ENCODE measurements around the gene AOPEP.

DNA sequence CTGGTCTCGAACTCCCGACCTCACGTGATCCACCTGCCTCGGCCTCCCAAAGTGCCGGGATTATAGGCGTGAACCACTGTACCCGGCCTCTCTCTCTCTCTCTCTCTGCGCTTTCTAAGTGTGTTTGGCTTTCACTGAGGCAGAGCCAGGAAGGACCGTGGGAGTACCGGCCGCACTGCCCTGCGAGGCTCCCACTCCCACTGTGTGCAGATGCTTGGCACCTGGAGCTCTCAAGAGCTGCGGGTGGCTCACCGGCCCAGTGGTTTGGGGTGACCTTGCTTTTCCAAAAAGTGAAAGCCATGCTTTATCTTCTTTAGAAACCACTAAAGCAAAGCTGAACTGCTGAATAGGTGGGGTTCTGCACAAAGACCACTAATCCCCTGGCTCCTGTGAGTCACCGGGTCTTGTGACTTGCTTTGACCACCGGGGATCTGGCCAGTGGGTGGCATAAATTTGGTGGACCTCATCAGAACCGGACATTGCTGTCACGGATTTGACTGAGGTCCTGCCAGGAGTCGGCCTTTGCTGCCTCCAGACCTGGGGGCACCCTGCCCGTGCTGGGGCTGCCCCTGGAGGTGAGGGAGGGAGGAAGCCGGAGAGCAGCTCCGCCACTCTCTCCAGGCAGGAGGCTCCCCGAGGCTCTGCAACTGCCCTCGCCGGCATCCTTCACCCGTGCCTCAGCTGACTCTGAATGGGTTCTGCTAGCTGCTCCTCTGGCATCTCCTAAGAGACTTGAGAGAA is 362.1 kb downstream of the AOPEP start:
- TF ChIP-seq, protein P1, sequence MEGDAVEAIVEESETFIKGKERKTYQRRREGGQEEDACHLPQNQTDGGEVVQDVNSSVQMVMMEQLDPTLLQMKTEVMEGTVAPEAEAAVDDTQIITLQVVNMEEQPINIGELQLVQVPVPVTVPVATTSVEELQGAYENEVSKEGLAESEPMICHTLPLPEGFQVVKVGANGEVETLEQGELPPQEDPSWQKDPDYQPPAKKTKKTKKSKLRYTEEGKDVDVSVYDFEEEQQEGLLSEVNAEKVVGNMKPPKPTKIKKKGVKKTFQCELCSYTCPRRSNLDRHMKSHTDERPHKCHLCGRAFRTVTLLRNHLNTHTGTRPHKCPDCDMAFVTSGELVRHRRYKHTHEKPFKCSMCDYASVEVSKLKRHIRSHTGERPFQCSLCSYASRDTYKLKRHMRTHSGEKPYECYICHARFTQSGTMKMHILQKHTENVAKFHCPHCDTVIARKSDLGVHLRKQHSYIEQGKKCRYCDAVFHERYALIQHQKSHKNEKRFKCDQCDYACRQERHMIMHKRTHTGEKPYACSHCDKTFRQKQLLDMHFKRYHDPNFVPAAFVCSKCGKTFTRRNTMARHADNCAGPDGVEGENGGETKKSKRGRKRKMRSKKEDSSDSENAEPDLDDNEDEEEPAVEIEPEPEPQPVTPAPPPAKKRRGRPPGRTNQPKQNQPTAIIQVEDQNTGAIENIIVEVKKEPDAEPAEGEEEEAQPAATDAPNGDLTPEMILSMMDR (IDR thresholded peaks at IDR 0.05): no peak
- no peak for TF ChIP-seq POLR2A (IDR thresholded peaks at IDR 0.05)

Data from thyroid gland (tissue), 4 donors.